Placental pericyte (primary cell): Measurements from ENCODE around the gene RNF40. TPM values are rescaled to one million over a fixed set of nuclear protein-coding genes. Genes with fewer than 3 reads are reported as not detected.

Experiments
- small RNA-seq: library from RNA; depleted of rRNA; stranded (forward); fragments of <200 nt; gene quantifications from one replicate; pipeline ENCODE3, GENCODE V24; 2012; ENCODE audit warnings: low replicate concordance
- total RNA-seq: library from RNA; depleted of rRNA; stranded (reverse); fragments of >200 nt; gene quantifications from 2 replicates; pipeline ENCODE4 v1.2.3, GENCODE V29; 2012

RNF40 gene
- 76.2 and 111 TPM in 2 replicates for total RNA-seq

DNA sequence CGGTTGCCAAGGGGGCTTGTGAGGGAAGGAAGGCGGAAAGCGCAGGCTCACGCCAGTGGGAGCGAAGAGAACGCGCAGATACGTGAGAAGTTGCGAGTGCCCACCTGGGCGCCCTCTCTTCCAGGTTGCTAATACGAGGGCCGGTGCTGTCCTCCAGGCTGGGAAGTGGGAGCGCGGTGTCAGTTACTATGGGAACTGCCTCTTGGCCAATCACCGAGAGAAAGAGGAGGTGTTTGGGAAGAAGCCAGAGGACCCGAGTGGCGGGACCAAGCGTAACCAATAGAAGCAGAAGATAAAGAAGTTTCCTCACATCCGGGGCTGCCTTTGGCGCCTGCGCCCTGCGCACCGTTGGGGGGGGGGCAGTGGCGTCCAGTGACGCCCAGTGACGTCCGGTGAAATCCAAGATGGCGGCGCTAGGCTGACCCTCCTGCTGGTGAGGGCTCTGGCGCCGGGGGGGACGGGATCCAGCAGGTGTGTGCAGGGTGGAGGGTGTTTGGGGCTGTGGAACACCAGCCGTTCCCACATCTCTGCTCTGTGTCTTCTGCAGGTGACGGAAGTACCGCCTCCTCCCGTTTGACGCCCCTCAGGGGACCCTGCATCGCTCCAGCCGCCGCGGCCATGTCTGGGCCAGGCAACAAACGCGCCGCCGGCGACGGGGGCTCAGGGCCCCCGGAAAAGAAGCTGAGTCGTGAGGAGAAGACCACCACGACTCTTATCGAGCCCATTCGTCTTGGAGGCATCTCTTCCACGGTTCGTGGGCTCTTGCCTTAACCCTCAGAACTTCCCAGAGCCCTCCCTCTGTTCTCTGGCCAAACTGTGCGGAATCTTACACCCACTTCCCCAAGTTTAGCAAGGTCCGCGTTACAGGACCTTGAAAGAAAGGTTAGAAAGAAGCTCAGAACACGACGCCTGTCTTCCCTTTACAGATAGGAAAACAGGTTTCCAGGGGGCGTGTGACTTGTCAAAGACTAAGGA lies at the start of gene RNF40, which contains the start of gene CFAP119:
Gene RNF40 (plus strand): TSS at position 395 of the 975 bp plus-strand sequence. CDS start 224 bp downstream, at position 619.
Gene CFAP119 (minus strand): TSS at position 135 of the 975 bp plus-strand sequence. CDS start 314 bp downstream, outside the sequence.

DNA sequence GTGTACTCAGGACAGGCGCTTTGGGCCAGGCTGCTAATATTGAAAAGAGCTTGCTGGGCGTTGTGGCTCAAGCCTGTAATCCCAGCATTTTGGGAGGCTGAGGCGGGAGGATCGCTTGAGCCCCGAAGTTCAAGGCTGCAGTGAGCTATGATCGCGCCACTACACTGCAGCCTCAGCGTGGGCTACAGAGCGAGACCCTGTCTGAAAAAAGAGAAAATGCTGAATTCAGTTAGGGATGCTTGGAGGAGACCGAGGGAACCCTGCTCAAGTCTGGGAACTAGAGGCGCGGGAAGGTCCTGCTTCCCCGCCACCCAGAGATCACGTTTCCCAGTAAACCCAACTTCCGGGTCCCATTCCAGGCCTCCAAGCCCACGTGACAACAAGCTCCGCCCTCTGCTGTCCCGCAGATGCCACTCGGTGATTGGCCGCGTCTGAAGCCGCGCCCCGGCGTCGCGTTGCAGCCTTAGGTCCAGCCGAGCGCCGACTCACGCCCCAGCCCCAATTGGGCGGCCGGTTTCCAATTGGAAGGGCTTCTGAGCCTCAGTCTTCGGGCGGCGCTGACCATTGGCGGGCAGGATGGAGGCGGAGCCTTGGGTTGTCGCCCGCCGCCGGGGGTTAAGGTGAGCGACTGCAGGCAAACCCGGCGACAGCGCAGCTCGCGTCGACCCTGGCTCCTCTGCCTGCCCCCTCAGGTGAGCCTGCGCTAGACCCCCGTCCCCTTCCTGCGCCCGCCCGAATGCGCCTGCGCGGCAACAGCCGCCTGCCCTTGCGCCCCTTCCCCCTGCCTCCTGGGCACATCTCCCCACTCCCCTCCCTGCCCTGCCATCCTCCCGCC lies 14.1 kb upstream of the RNF40 start, which contains the start of gene PHKG2:
Gene PHKG2 (plus strand): TSS at position 627 of the 835 bp plus-strand sequence. CDS start 396 bp downstream, outside the sequence.

DNA sequence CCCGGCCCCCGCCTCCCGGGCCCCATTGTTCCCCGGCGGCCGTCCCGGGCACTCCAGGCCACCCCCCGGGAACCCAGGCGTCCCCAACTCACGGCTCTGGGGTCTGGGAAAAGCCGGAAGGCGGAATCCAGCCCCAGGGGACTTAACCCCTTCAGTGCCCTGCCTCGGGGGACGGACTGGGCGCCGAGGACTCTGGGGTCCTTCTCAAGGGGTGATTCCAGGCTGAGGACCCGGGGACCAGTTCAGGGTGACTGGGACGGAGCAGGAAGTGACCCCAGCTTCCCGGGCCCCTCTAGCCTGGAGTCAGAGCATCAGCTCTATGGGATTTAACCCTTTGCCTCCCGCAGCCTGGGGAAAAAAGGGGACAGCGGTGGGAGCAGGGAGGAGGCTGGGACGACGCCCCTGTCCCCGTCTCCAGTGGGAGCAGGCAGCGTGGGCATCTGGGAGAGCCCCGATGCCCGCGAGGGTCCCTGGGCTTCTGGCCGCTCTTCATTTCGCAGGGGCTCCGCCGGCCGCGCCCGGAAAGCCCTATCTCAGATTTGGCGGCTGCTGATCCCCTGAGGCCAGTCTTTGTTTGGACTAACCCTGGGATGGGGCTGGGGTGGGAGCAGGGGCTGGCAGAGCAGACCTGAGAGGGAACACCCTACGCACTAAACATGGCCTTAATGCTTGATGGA lies 25.0 kb downstream of the RNF40 start, which contains the start of gene ZNF629:
Gene ZNF629 (minus strand): TSS at position 270 of the 677 bp plus-strand sequence. CDS start 2,723 bp downstream, outside the sequence.

Small RNAs within 50 kb of the gene (small RNA-seq; reads per million reads assigned to genes)
- not detected for gene RF00017

Other genes starting within 250 kb of the RNF40 start
- 17.3 and 25.8 TPM in 2 replicates for gene ZNF768, start 235.8 kb upstream of the RNF40 start, total RNA-seq
- gene ZNF747, start 227.5 kb upstream of the RNF40 start, total RNA-seq: 10.1 and 14.5 TPM in 2 replicates
- gene ZNF764, start 203.9 kb upstream of the RNF40 start, total RNA-seq: 7.3 and 7.4 TPM in 2 replicates
- gene ZNF688, start 190.6 kb upstream of the RNF40 start, total RNA-seq: 10.2 and 11.8 TPM in 2 replicates
- 10.0 and 14.7 TPM in 2 replicates for gene ZNF785, start 176.6 kb upstream of the RNF40 start, total RNA-seq
- 8.5 and 9.7 TPM in 2 replicates for gene ZNF689, start 151.9 kb upstream of the RNF40 start, total RNA-seq
- 7.2 and 18.9 TPM in 2 replicates for gene PRR14, start 111.4 kb upstream of the RNF40 start, total RNA-seq
- 25.8 and 34.4 TPM in 2 replicates for gene FBRS, start 103.9 kb upstream of the RNF40 start, total RNA-seq
- gene SRCAP, start 63.2 kb upstream of the RNF40 start, total RNA-seq: 16.2 and 30.4 TPM in 2 replicates
- gene PHKG2, start 13.9 kb upstream of the RNF40 start, total RNA-seq: 29.1 and 30.1 TPM in 2 replicates
- gene CFAP119, start 260 bp upstream of the RNF40 start, total RNA-seq: 2.2 and 4.9 TPM in 2 replicates
- gene ZNF629, start 24.9 kb downstream of the RNF40 start, total RNA-seq: 16.4 and 18.6 TPM in 2 replicates
- 14.7 and 46.8 TPM in 2 replicates for gene BCL7C, start 131.8 kb downstream of the RNF40 start, total RNA-seq
- gene CTF1, start 134.3 kb downstream of the RNF40 start, total RNA-seq: 2.0 and 4.4 TPM in 2 replicates
- 15.1 and 34.9 TPM in 2 replicates for gene FBXL19, start 161.2 kb downstream of the RNF40 start, total RNA-seq
- gene ORAI3, start 186.7 kb downstream of the RNF40 start, total RNA-seq: 35.5 and 84.9 TPM in 2 replicates
- gene SETD1A, start 195.4 kb downstream of the RNF40 start, total RNA-seq: 5.0 and 5.2 TPM in 2 replicates
- gene HSD3B7, start 222.9 kb downstream of the RNF40 start, total RNA-seq: 7.0 and 37.9 TPM in 2 replicates
- gene STX1B, start 248.3 kb downstream of the RNF40 start, total RNA-seq: 1.1 and 3.0 TPM in 2 replicates